HCT116 (cell line): ENCODE results near the gene PPP1R14C.

Experiments used
- CEBPB ChIP-seq: IDR thresholded peaks from 2 replicates; pipeline ENCODE4 v1.6.1; 2012; ENCODE audit warnings: low read depth
- EGR1 ChIP-seq: IDR thresholded peaks from 2 replicates; pipeline ENCODE4 v1.6.1; 2012; ENCODE audit warnings: low read depth
- EZH2 ChIP-seq: fragments of 200-600 bp; sonication (generic); IDR thresholded peaks from 2 replicates; pipeline ENCODE4 v1.6.1; 2017; ENCODE audit warnings: antibody characterized with exemption, mixed run types
- POLR2A ChIP-seq: IDR thresholded peaks from 2 replicates; pipeline ENCODE4 v1.7.0; 2011; ENCODE audit warnings: borderline replicate concordance; ENCODE audit not compliant: insufficient read depth, insufficient read length; ENCODE audit errors: extremely low read depth
- POLR2AphosphoS5 ChIP-seq: IDR thresholded peaks from 2 replicates; pipeline ENCODE4 v1.6.1; 2011; ENCODE audit warnings: mild to moderate bottlenecking, low read depth, low read length, moderate library complexity
- RAD21 ChIP-seq: IDR thresholded peaks from 2 replicates; pipeline ENCODE4 v1.6.1; 2012; ENCODE audit warnings: low read depth, mild to moderate bottlenecking
- SIN3A ChIP-seq: IDR thresholded peaks from 2 replicates; pipeline ENCODE4 v1.6.1; 2012; ENCODE audit warnings: low read depth
- ZFX ChIP-seq: fragments of 450-650 bp; IDR thresholded peaks from 2 replicates; pipeline ENCODE4 v1.6.1; 2017
- ZNF274 ChIP-seq: fragments of 200-500 bp; sonication (Bioruptor generic); IDR thresholded peaks from 2 replicates; pipeline ENCODE4 v1.6.1; 2014; ENCODE audit warnings: mild to moderate bottlenecking, low read depth, low read length, inconsistent platforms
- TF ChIP-seq, protein P1 (sequence below): IDR thresholded peaks from 2 replicates; pipeline ENCODE4 v1.6.1; 2012; ENCODE audit warnings: low read depth
- TF ChIP-seq, protein P2 (sequence below), 3 experiments: fragments of 200-600 bp in 1 of 3; sonication (generic) in 1 of 3; IDR thresholded peaks in 2 of 3; conservative IDR thresholded peaks in 1 of 3; 2 replicates each; pipeline ENCODE4 v1.5.1; 2012 to 2017; ENCODE audit warnings: low read depth in 2 of 3, low read length in 2 of 3, antibody characterized with exemption in 1 of 3, borderline replicate concordance in 1 of 3, control low read depth in 1 of 3, mild to moderate bottlenecking in 1 of 3, mixed read lengths in 1 of 3, mixed run types in 1 of 3, moderate library complexity in 1 of 3; ENCODE audit not compliant: insufficient read depth in 1 of 3
- TF ChIP-seq, protein P3 (sequence below): IDR thresholded peaks from 2 replicates; pipeline ENCODE4 v1.6.1; 2011; ENCODE audit warnings: mild to moderate bottlenecking, low read length, moderate library complexity; ENCODE audit not compliant: insufficient replicate concordance; ENCODE audit errors: extremely low read depth

DNA sequence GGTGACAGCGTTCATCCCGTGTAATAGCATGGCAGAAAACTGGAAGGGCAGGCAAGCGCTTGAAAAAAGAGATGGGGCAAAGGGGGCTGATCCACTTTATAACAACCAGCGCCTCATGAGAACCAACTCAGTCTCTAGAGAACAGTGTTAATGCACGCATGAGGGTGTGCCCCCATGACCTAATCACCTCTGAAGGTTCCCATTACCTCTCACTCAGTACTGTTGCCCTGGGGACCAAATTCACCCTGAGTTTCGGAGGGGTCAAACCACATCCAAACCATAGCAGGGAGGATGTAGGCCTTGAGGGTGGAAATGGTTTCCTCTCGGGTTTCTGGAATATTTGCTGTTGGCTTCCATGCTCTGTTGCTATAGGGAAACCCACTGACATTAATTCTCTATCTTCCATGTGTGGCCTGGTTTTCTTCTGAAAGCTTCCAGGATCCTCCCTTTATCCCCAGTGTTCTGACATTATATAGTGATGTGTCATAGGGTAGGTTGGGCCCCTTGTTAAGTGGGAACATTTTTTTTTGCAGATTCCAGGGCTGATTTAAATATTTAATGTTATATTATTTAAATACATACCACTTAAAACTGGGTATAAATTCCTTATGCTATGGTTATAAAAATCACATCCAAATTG, 65.2 kb downstream of the PPP1R14C start:
- TF ChIP-seq, protein P1, sequence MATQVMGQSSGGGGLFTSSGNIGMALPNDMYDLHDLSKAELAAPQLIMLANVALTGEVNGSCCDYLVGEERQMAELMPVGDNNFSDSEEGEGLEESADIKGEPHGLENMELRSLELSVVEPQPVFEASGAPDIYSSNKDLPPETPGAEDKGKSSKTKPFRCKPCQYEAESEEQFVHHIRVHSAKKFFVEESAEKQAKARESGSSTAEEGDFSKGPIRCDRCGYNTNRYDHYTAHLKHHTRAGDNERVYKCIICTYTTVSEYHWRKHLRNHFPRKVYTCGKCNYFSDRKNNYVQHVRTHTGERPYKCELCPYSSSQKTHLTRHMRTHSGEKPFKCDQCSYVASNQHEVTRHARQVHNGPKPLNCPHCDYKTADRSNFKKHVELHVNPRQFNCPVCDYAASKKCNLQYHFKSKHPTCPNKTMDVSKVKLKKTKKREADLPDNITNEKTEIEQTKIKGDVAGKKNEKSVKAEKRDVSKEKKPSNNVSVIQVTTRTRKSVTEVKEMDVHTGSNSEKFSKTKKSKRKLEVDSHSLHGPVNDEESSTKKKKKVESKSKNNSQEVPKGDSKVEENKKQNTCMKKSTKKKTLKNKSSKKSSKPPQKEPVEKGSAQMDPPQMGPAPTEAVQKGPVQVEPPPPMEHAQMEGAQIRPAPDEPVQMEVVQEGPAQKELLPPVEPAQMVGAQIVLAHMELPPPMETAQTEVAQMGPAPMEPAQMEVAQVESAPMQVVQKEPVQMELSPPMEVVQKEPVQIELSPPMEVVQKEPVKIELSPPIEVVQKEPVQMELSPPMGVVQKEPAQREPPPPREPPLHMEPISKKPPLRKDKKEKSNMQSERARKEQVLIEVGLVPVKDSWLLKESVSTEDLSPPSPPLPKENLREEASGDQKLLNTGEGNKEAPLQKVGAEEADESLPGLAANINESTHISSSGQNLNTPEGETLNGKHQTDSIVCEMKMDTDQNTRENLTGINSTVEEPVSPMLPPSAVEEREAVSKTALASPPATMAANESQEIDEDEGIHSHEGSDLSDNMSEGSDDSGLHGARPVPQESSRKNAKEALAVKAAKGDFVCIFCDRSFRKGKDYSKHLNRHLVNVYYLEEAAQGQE: no peak
- TF ChIP-seq POLR2A: no peak
- no peak for TF ChIP-seq SIN3A
- no peak for TF ChIP-seq RAD21
- TF ChIP-seq, protein P2, sequence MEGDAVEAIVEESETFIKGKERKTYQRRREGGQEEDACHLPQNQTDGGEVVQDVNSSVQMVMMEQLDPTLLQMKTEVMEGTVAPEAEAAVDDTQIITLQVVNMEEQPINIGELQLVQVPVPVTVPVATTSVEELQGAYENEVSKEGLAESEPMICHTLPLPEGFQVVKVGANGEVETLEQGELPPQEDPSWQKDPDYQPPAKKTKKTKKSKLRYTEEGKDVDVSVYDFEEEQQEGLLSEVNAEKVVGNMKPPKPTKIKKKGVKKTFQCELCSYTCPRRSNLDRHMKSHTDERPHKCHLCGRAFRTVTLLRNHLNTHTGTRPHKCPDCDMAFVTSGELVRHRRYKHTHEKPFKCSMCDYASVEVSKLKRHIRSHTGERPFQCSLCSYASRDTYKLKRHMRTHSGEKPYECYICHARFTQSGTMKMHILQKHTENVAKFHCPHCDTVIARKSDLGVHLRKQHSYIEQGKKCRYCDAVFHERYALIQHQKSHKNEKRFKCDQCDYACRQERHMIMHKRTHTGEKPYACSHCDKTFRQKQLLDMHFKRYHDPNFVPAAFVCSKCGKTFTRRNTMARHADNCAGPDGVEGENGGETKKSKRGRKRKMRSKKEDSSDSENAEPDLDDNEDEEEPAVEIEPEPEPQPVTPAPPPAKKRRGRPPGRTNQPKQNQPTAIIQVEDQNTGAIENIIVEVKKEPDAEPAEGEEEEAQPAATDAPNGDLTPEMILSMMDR (IDR thresholded peaks at IDR 0.05 in 2 of 3, conservative IDR thresholded peaks at IDR 0.05 in 1 of 3; ENCODE audit: borderline replicate concordance in 1 of 3, insufficient read depth in 1 of 3, low read depth in 2 of 3, low read length in 2 of 3): no peak
- TF ChIP-seq, protein P3, sequence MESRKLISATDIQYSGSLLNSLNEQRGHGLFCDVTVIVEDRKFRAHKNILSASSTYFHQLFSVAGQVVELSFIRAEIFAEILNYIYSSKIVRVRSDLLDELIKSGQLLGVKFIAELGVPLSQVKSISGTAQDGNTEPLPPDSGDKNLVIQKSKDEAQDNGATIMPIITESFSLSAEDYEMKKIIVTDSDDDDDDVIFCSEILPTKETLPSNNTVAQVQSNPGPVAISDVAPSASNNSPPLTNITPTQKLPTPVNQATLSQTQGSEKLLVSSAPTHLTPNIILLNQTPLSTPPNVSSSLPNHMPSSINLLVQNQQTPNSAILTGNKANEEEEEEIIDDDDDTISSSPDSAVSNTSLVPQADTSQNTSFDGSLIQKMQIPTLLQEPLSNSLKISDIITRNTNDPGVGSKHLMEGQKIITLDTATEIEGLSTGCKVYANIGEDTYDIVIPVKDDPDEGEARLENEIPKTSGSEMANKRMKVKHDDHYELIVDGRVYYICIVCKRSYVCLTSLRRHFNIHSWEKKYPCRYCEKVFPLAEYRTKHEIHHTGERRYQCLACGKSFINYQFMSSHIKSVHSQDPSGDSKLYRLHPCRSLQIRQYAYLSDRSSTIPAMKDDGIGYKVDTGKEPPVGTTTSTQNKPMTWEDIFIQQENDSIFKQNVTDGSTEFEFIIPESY: no peak
- TF ChIP-seq EZH2: no peak
- no peak for TF ChIP-seq EGR1
- TF ChIP-seq ZNF274: no peak
- TF ChIP-seq ZFX: no peak
- TF ChIP-seq POLR2AphosphoS5: no peak
- no peak for TF ChIP-seq CEBPB
